Osteocyte (in vitro differentiated cells): ENCODE results near the gene DUSP6. TPM values are rescaled to one million over a fixed set of nuclear protein-coding genes. Genes with fewer than 3 reads are reported as not detected.

Experiments used
- DNase-seq: peaks from one replicate; pipeline ENCODE4 v3.0.0; 2021; ENCODE audit warnings: mixed read lengths; ENCODE audit not compliant: unreplicated experiment; ENCODE audit errors: extremely low spot score
- H3K27ac Mint-ChIP-seq: one replicate; pipeline ENCODE4 v1.8.0; 2021; ENCODE audit warnings: mild to moderate bottlenecking, mixed read lengths; ENCODE audit not compliant: unreplicated experiment
- H3K27me3 Mint-ChIP-seq: one replicate; pipeline ENCODE4 v1.8.0; 2021; ENCODE audit warnings: mixed read lengths; ENCODE audit not compliant: unreplicated experiment
- H3K36me3 Mint-ChIP-seq: one replicate; pipeline ENCODE4 v1.8.0; 2021; ENCODE audit warnings: mixed read lengths; ENCODE audit not compliant: unreplicated experiment
- H3K4me1 Mint-ChIP-seq: one replicate; pipeline ENCODE4 v1.8.0; 2021; ENCODE audit warnings: mixed read lengths; ENCODE audit not compliant: unreplicated experiment
- H3K4me3 Mint-ChIP-seq: one replicate; pipeline ENCODE4 v1.8.0; 2021; ENCODE audit warnings: mild to moderate bottlenecking, moderate library complexity, mixed read lengths; ENCODE audit not compliant: unreplicated experiment
- H3K9me3 Mint-ChIP-seq: one replicate; pipeline ENCODE4 v1.8.0; 2021; ENCODE audit warnings: mixed read lengths; ENCODE audit not compliant: unreplicated experiment
- total RNA-seq: library from RNA; stranded (reverse); gene quantifications from 2 replicates; pipeline ENCODE4 v1.2.1, GENCODE V29; 2021
- TF ChIP-seq, protein P1 (sequence below): fragments of 200-600 bp; sonication (generic); IDR thresholded peaks from 2 replicates; pipeline ENCODE4 v1.5.0; 2021; ENCODE audit warnings: antibody characterized with exemption, mild to moderate bottlenecking, moderate library complexity

Gene DUSP6
- total RNA-seq, 1 donor from 2014 or later: 55.1 TPM

DNA sequence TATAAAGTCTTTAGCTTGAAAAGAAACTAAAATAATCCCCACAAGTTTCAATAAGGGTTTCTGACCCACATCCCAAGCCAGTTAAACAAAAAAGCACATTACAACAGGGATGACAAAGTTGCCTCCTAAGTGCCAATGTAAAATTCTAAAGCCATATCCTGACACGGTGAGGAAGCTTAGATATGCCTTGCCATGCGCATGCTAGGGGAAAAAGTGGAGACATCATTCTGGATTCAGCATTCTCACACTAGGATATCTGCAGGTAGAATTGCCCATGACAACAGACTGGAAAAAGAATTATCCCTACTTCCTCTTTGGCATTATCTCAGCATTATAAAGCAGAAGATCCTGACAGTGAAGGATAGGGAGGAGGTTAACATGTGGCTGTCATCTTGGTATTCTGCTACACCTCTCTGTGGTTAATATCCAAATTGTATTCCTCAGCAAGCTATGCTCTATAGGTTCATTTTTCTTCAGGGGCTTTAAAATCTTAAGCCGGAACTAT is 4.9 kb downstream of the DUSP6 start:
- peaks cover 69% of the 10 kb centered on the region for H3K4me1 Mint-ChIP-seq
- H3K9me3 Mint-ChIP-seq: no peaks in the 10 kb centered on the region
- DNase-seq: no peak
- peaks cover 13% of the 10 kb centered on the region for H3K36me3 Mint-ChIP-seq
- H3K27me3 Mint-ChIP-seq: no peaks in the 10 kb centered on the region
- no peak overlapping the region for H3K27ac Mint-ChIP-seq
- TF ChIP-seq, protein P1, sequence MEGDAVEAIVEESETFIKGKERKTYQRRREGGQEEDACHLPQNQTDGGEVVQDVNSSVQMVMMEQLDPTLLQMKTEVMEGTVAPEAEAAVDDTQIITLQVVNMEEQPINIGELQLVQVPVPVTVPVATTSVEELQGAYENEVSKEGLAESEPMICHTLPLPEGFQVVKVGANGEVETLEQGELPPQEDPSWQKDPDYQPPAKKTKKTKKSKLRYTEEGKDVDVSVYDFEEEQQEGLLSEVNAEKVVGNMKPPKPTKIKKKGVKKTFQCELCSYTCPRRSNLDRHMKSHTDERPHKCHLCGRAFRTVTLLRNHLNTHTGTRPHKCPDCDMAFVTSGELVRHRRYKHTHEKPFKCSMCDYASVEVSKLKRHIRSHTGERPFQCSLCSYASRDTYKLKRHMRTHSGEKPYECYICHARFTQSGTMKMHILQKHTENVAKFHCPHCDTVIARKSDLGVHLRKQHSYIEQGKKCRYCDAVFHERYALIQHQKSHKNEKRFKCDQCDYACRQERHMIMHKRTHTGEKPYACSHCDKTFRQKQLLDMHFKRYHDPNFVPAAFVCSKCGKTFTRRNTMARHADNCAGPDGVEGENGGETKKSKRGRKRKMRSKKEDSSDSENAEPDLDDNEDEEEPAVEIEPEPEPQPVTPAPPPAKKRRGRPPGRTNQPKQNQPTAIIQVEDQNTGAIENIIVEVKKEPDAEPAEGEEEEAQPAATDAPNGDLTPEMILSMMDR: no peak
- no peak overlapping the region for H3K4me3 Mint-ChIP-seq

DNA sequence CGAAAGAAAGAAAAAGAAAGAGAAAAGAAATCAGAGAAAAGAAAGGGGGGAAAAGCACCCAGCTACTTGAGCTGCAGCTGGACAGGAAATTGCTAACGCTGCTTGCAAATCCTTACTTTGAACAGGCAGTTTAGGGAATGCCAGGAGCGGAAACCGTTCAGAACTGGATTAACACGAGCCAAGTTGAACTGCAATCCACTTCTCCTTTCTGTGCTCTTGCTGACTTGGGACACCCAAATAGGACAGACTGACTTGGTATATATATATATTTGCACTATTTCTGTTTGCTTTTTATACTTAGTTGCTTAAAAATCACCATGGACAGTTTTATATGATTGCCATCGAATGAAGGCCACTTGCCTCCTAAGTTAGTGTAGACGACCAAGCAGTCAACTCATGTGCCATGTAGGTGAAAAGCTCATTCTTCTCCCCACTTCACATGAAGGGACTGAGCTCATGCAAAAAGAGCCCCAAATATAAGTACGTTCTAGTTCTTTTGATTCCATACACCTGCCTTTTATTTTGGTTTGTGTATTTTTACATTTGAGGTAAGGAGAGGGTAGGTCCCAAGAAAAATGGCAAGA is 5.5 kb downstream of the DUSP6 start:
- H3K36me3 Mint-ChIP-seq: peaks cover 13% of the 10 kb centered on the region
- no peaks in the 10 kb centered on the region for H3K9me3 Mint-ChIP-seq
- peak overlapping the region; percentile 87 for H3K27ac Mint-ChIP-seq
- TF ChIP-seq, protein P1: no peak
- H3K4me3 Mint-ChIP-seq: peak overlapping the region; percentile 59
- no peaks in the 10 kb centered on the region for H3K27me3 Mint-ChIP-seq
- DNase-seq: no peak
- peaks cover 69% of the 10 kb centered on the region for H3K4me1 Mint-ChIP-seq

DNA sequence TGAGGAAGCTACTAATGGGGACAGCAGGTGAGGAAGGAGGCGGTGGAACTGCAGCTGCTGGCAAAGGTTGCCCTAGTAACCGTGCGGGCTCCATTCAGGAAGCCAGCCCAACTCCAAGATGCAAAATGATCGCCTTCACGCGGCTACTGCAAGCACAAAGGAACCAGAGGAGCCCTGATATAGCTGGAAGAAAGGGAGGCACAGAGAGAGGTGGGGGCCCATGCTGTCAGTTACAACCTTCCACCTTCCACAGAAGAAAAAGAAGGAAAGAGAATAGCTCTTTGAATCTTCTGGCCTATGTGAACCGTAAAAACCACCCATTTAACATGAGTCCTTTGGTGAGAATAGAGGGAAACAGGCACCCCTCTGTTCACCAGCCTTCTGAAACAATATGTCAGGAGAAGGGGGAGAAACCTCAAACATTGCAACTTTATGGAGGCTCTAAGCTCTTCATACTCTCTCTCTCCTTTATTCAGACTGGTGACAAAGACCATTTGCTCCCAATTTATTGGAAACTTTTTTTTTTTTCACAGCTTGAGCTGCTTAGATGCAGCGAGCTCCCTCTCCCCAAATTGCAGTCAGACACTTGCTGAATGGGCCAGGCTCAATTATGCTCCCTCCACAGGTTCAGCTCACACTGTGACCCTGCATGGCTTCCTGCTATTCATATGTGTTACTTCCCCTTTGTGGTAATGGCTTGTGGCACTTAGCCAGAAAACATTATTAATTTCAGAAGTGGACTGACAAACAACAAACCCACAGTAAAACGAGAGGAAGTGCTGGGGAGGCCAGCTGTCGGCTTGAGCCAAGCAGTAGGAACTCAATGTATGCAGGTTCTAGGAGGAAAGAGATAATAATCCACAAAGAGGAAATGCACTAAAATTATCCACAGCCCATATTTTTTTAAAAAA is 6.2 kb downstream of the DUSP6 start:
- H3K4me3 Mint-ChIP-seq: peak overlapping the region; percentile 59
- no peaks in the 10 kb centered on the region for H3K27me3 Mint-ChIP-seq
- peaks cover 13% of the 10 kb centered on the region for H3K36me3 Mint-ChIP-seq
- DNase-seq: no peak
- no peaks in the 10 kb centered on the region for H3K9me3 Mint-ChIP-seq
- H3K4me1 Mint-ChIP-seq: peaks cover 69% of the 10 kb centered on the region
- H3K27ac Mint-ChIP-seq: peak overlapping the region; percentile 87
- TF ChIP-seq, protein P1: no peak

DNA sequence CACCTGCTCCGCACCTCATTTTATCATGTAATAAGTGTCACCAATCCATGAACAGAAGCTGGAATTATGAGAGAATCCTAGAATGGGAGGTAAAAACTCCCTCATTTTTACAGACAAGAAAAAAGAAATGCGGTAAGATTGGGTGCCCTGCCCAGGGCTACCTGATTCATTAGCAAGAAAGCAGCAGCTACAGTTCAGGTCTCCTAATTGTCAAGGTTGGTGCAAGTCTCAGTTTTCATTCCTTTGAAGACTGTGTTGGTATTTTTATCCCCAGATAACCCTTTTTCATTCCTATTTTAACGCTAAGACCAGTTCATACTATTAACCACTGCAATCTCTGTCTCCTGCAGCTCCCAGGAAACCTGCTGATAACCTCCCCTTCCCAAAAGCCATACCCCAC is 6.9 kb downstream of the DUSP6 start:
- no peaks in the 10 kb centered on the region for H3K9me3 Mint-ChIP-seq
- peaks cover 13% of the 10 kb centered on the region for H3K36me3 Mint-ChIP-seq
- TF ChIP-seq, protein P1: no peak
- DNase-seq: no peak
- H3K27me3 Mint-ChIP-seq: no peaks in the 10 kb centered on the region
- H3K4me3 Mint-ChIP-seq: no peak overlapping the region
- no peak overlapping the region for H3K27ac Mint-ChIP-seq
- peaks cover 64% of the 10 kb centered on the region for H3K4me1 Mint-ChIP-seq

DNA sequence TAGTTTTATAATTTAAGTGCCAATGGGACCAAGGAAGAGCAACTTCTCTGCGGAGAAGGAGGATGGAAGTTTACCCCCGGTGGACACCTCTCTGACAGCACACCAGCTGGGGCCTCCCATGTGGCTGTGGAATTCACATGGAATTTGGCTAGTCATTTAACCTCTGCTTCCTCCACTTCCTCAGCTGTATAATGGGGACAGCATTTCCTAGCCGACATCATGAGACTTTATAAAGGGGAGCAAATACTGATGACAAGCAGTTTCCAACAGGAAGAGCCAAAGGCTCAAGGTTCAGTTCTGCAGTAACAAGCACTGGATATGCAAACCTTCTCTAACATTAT is 7.5 kb downstream of the DUSP6 start:
- Mint-ChIP-seq H3K9me3 (no peaks in the 10 kb centered on the region), H3K36me3 (peaks cover 13% of the 10 kb centered on the region), H3K27ac (no peak overlapping the region), H3K4me1 (peaks cover 59% of the 10 kb centered on the region), H3K4me3 (no peak overlapping the region), H3K27me3 (no peaks in the 10 kb centered on the region)
- DNase-seq: no peak
- TF ChIP-seq, protein P1: no peak
